Naive thymus-derived CD8-positive, alpha-beta T cell (primary cell): ENCODE measurements around the gene PPP1R37. TPM values are rescaled to one million over a fixed set of nuclear protein-coding genes. Genes with fewer than 3 reads are reported as not detected.

Experiments used
- ATAC-seq, 2 donors: fragments of 150-1000 bp; cut with Tn5 transposase in 1 of 2; sonication (Bioruptor Pico), chemical (Tn5 transposase) in 1 of 2; 1 replicate in 1 of 2; 2 replicates in 1 of 2; pipeline ENCODE4 v1.10.0; 2021; ENCODE audit warnings: mild to moderate bottlenecking in 2 of 2, moderate library complexity in 2 of 2
- POLR2A ChIA-PET: fragments of 350-600 bp; sonication (Branson Sonifier 250); formaldehyde crosslinking; loops from one replicate; lab custom pipeline; 2021; ENCODE audit warnings: antibody characterized with exemption; lab: Charles Lee
- DNase-seq, 10 donors: peaks; one replicate each; pipeline versions ENCODE4 v3.0.0 to v3.0.0-alpha.2; 2020 to 2022
- H3K27ac Mint-ChIP-seq, 10 donors: one replicate each; pipeline ENCODE4 v1.8.0; 2020 to 2022; ENCODE audit warnings: mild to moderate bottlenecking in 10 of 10, mixed read lengths in 10 of 10, moderate library complexity in 4 of 10, inconsistent platforms in 1 of 10
- H3K27me3 Mint-ChIP-seq, 5 donors: one replicate each; pipeline ENCODE4 v1.8.0; 2021 to 2022; ENCODE audit warnings: mixed read lengths in 5 of 5
- H3K36me3 Mint-ChIP-seq, 3 donors: one replicate each; pipeline ENCODE4 v1.8.0; 2020 to 2022; ENCODE audit warnings: mixed read lengths in 3 of 3, mild to moderate bottlenecking in 2 of 3, inconsistent platforms in 1 of 3
- H3K4me1 Mint-ChIP-seq, 4 donors: one replicate each; pipeline ENCODE4 v1.8.0; 2021 to 2022; ENCODE audit warnings: mixed read lengths in 4 of 4
- H3K4me3 Mint-ChIP-seq, 10 donors: one replicate each; pipeline ENCODE4 v1.8.0; 2020 to 2022; ENCODE audit warnings: mild to moderate bottlenecking in 10 of 10, mixed read lengths in 10 of 10, moderate library complexity in 6 of 10, inconsistent platforms in 1 of 10
- H3K9me3 Mint-ChIP-seq, 9 donors: one replicate each; pipeline ENCODE4 v1.8.0; 2020 to 2022; ENCODE audit warnings: mixed read lengths in 9 of 9, mild to moderate bottlenecking in 3 of 9, inconsistent platforms in 1 of 9, moderate library complexity in 1 of 9
- polyA plus RNA-seq, 3 donors: library from polyadenylated mRNA; unstranded; fragments of 300-500 nt; fragmentation: Illumina TruSeq; gene quantifications; one replicate each; pipeline ENCODE4 v1.2.3, GENCODE V29; 2021
- total RNA-seq, 8 experiments: library from RNA in 2 of 8; stranded (reverse) in 2 of 8; gene quantifications; one replicate each; pipeline ENCODE4 v1.2.3 and lab custom pipeline; 2021 to 2026

Gene PPP1R37
- total and polyA plus RNA-seq, 5 experiments from 2014 or later = 0.40 to 33.3 (median 2.0) TPM

- DNase-seq = no peak
- Mint-ChIP-seq H3K36me3 (peaks cover 0 to 17% (median 8%) of the 10 kb centered on the region in 3 donors), H3K4me1 (peaks cover 6 to 11% (median 8%) of the 10 kb centered on the region in 4 donors), H3K27me3 (no peaks in the 10 kb centered on the region), H3K27ac (no peak overlapping the region), H3K4me3 (no peak overlapping the region), H3K9me3 (no peaks in the 10 kb centered on the region)
- POLR2A ChIA-PET = no interaction called here
- ATAC-seq = no peak
Observed at GRCh38 chr19:45144431-45145269, 51.7 kb downstream of the PPP1R37 start.

GRCh38 chr19:45145270-45146189, 52.6 kb downstream of the PPP1R37 start:
- POLR2A ChIA-PET = no interaction called here
- Mint-ChIP-seq H3K27me3 (no peaks in the 10 kb centered on the region), H3K4me1 (peaks cover 6 to 12% (median 9%) of the 10 kb centered on the region in 4 donors), H3K9me3 (no peaks in the 10 kb centered on the region), H3K36me3 (peaks cover 0 to 14% (median 8%) of the 10 kb centered on the region in 3 donors), H3K4me3 (no peak overlapping the region), H3K27ac (no peak overlapping the region)
- DNase-seq (no peak), ATAC-seq (no peak)

- ATAC-seq = no peak
- peaks cover 0 to under 1% (median 0%) of the 10 kb centered on the region in 5 donors for H3K27me3 Mint-ChIP-seq
- H3K4me3 Mint-ChIP-seq = no peak overlapping the region
- no peak overlapping the region for H3K27ac Mint-ChIP-seq
- no peak for DNase-seq
- peaks cover 6 to 14% (median 10%) of the 10 kb centered on the region in 4 donors for H3K4me1 Mint-ChIP-seq
- H3K36me3 Mint-ChIP-seq = peaks cover 0 to 14% (median 8%) of the 10 kb centered on the region in 3 donors
- H3K9me3 Mint-ChIP-seq = no peaks in the 10 kb centered on the region
- POLR2A ChIA-PET = interaction anchor here (0.9 kb wide), 1 partner anchor 10 kb away, joined by 3 read pairs; no protein-coding TSS in a partner anchor
Observed at GRCh38 chr19:45146251-45146650, 53.3 kb downstream of the PPP1R37 start.

GRCh38 chr19:45146741-45147205, 53.8 kb downstream of the PPP1R37 start:
- Mint-ChIP-seq H3K4me3 (no peak overlapping the region), H3K4me1 (peaks cover 6 to 16% (median 16%) of the 10 kb centered on the region in 4 donors), H3K27ac (no peak overlapping the region), H3K9me3 (no peaks in the 10 kb centered on the region), H3K27me3 (peaks cover 0 to 5% (median 0%) of the 10 kb centered on the region in 5 donors), H3K36me3 (peaks cover 0 to 11% (median 8%) of the 10 kb centered on the region in 3 donors)
- DNase-seq (no peak), ATAC-seq (no peak)
- POLR2A ChIA-PET = interaction anchor here (0.9 kb wide), 1 partner anchor 10 kb away, joined by 3 read pairs; no protein-coding TSS in a partner anchor

GRCh38 chr19:45147835-45148676, 55.1 kb downstream of the PPP1R37 start:
- POLR2A ChIA-PET = no interaction called here
- Mint-ChIP-seq H3K9me3 (no peaks in the 10 kb centered on the region), H3K36me3 (peaks cover 0 to 4% (median under 1%) of the 10 kb centered on the region in 3 donors), H3K27ac (peak overlapping the region in 1 of 10 donors; percentile 34), H3K4me1 (peaks cover 10 to 23% (median 19%) of the 10 kb centered on the region in 4 donors), H3K4me3 (no peak overlapping the region), H3K27me3 (peaks cover 0 to 10% (median 1%) of the 10 kb centered on the region in 5 donors)
- ATAC-seq (no peak), DNase-seq (no peak)

- Mint-ChIP-seq H3K27me3 (peaks cover 0 to 15% (median 4%) of the 10 kb centered on the region in 5 donors), H3K4me1 (peaks cover 14 to 30% (median 26%) of the 10 kb centered on the region in 4 donors), H3K9me3 (no peaks in the 10 kb centered on the region), H3K4me3 (no peak overlapping the region), H3K36me3 (peaks cover 0 to 2% (median 0%) of the 10 kb centered on the region in 3 donors), H3K27ac (peak overlapping the region in 4 of 10 donors; percentile 2 to 80 (median 46))
- POLR2A ChIA-PET = no interaction called here
- ATAC-seq (no peak), DNase-seq (no peak)
Observed at GRCh38 chr19:45149129-45149528, 56.1 kb downstream of the PPP1R37 start.

GRCh38 chr19:45150180-45150579, 57.2 kb downstream of the PPP1R37 start:
- no peaks in the 10 kb centered on the region for H3K9me3 Mint-ChIP-seq
- POLR2A ChIA-PET = no interaction called here
- peak overlapping the region in 2 of 10 donors; percentile 14 to 32 for H3K4me3 Mint-ChIP-seq
- H3K4me1 Mint-ChIP-seq = peaks cover 16 to 32% (median 29%) of the 10 kb centered on the region in 4 donors
- DNase-seq = no peak
- ATAC-seq = no peak
- peaks cover 0 to 2% (median 0%) of the 10 kb centered on the region in 3 donors for H3K36me3 Mint-ChIP-seq
- H3K27me3 Mint-ChIP-seq = peaks cover 0 to 22% (median 7%) of the 10 kb centered on the region in 5 donors
- no peak overlapping the region for H3K27ac Mint-ChIP-seq

- Mint-ChIP-seq H3K36me3 (peaks cover 0 to 2% (median 0%) of the 10 kb centered on the region in 3 donors), H3K4me1 (peaks cover 16 to 32% (median 29%) of the 10 kb centered on the region in 4 donors), H3K27ac (no peak overlapping the region), H3K9me3 (no peaks in the 10 kb centered on the region), H3K27me3 (peaks cover 0 to 27% (median 7%) of the 10 kb centered on the region in 5 donors), H3K4me3 (peak overlapping the region in 5 of 10 donors; percentile 18 to 86 (median 63))
- POLR2A ChIA-PET = no interaction called here
- DNase-seq = no peak
- no peak for ATAC-seq
Observed at GRCh38 chr19:45150751-45151281, 57.8 kb downstream of the PPP1R37 start.

- H3K4me3 Mint-ChIP-seq = peak overlapping the region in 9 of 10 donors; percentile 16 to 86 (median 63)
- H3K36me3 Mint-ChIP-seq = no peaks in the 10 kb centered on the region
- H3K27ac Mint-ChIP-seq = peak overlapping the region in 2 of 10 donors; percentile 13 to 56
- H3K27me3 Mint-ChIP-seq = peaks cover 0 to 28% (median 7%) of the 10 kb centered on the region in 5 donors
- ATAC-seq (no peak), DNase-seq (no peak)
- peaks cover 16 to 32% (median 29%) of the 10 kb centered on the region in 4 donors for H3K4me1 Mint-ChIP-seq
- POLR2A ChIA-PET = no interaction called here
- no peaks in the 10 kb centered on the region for H3K9me3 Mint-ChIP-seq
Observed at GRCh38 chr19:45151320-45151719, 58.3 kb downstream of the PPP1R37 start.

- Mint-ChIP-seq H3K36me3 (no peaks in the 10 kb centered on the region), H3K27me3 (peaks cover under 1 to 30% (median 9%) of the 10 kb centered on the region in 5 donors), H3K9me3 (no peaks in the 10 kb centered on the region), H3K4me1 (peaks cover 16 to 32% (median 29%) of the 10 kb centered on the region in 4 donors), H3K27ac (peak overlapping the region in 1 of 10 donors; percentile 13), H3K4me3 (peak overlapping the region in 9 of 10 donors; percentile 26 to 89 (median 72))
- ATAC-seq (no peak), DNase-seq (no peak)
- POLR2A ChIA-PET = interaction anchor here (1.2 to 2.4 kb wide), 5 partner anchors 13 to 60 kb away, joined by 4 to 24 read pairs (median 6); partner anchors contain the start of genes BLOC1S3, PPP1R37 and TRAPPC6A
Observed at GRCh38 chr19:45151821-45152503, 59.0 kb downstream of the PPP1R37 start.
